Measurements from ENCODE around the gene DNAJC13. TPM values are rescaled to one million over a fixed set of nuclear protein-coding genes. Genes with fewer than 3 reads are reported as not detected.

The DNAJC13 gene
- total RNA-seq, 1 donor, result 116 TPM

GRCh38 chr3:132435911-132436425, 18.7 kb downstream of the DNAJC13 start:
- Histone ChIP-seq H3K4me3 (ENCODE audit: insufficient read depth, low read length) (no peak overlapping the region), H3K27me3 (ENCODE audit: insufficient read depth, low read length) (no peaks in the 10 kb centered on the region), H3K79me2 (ENCODE audit: insufficient read depth, low read length) (peaks cover 62% of the 10 kb centered on the region), H3K36me3 (ENCODE audit: insufficient read depth, low read length) (peaks cover 15% of the 10 kb centered on the region), H2AFZ (ENCODE audit: low read length) (no peak overlapping the region), H4K20me1 (ENCODE audit: insufficient read depth, low read length) (no peaks in the 10 kb centered on the region), H3K4me2 (ENCODE audit: insufficient read depth, low read length) (no peak overlapping the region), H3K4me1 (ENCODE audit: insufficient read depth, low read length) (peaks cover 11% of the 10 kb centered on the region), H3K9me3 (ENCODE audit: low read depth, low read length) (no peaks in the 10 kb centered on the region), H3K27ac (ENCODE audit: low read depth, low read length) (no peak overlapping the region)
- peak; percentile 23 for DNase-seq (ENCODE audit: insufficient read length, low spot score, missing footprints)
- TF ChIP-seq CTCF (IDR thresholded peaks at IDR 0.05; ENCODE audit: extremely low read depth, low read depth, low read length), result no peak

- Histone ChIP-seq H3K79me2 (ENCODE audit: insufficient read depth, low read length) (peaks cover 70% of the 10 kb centered on the region), H3K27ac (ENCODE audit: low read depth, low read length) (no peak overlapping the region), H3K4me1 (ENCODE audit: insufficient read depth, low read length) (peaks cover 25% of the 10 kb centered on the region), H4K20me1 (ENCODE audit: insufficient read depth, low read length) (no peaks in the 10 kb centered on the region), H3K27me3 (ENCODE audit: insufficient read depth, low read length) (no peaks in the 10 kb centered on the region), H3K4me2 (ENCODE audit: insufficient read depth, low read length) (no peak overlapping the region), H2AFZ (ENCODE audit: low read length) (no peak overlapping the region), H3K36me3 (ENCODE audit: insufficient read depth, low read length) (no peaks in the 10 kb centered on the region), H3K9me3 (ENCODE audit: low read depth, low read length) (no peaks in the 10 kb centered on the region), H3K4me3 (ENCODE audit: insufficient read depth, low read length) (no peak overlapping the region)
- no peak for TF ChIP-seq CTCF (IDR thresholded peaks at IDR 0.05; ENCODE audit: extremely low read depth, low read depth, low read length)
- no peak for DNase-seq (ENCODE audit: insufficient read length, low spot score, missing footprints)
Measured at GRCh38 chr3:132443421-132443820, 26.1 kb downstream of the DNAJC13 start.

- Histone ChIP-seq H3K4me2 (ENCODE audit: insufficient read depth, low read length) (peak overlapping the region; percentile 52), H4K20me1 (ENCODE audit: insufficient read depth, low read length) (no peaks in the 10 kb centered on the region), H3K36me3 (ENCODE audit: insufficient read depth, low read length) (peaks cover 3% of the 10 kb centered on the region), H3K27ac (ENCODE audit: low read depth, low read length) (peak overlapping the region; percentile 30), H3K4me1 (ENCODE audit: insufficient read depth, low read length) (peaks cover 27% of the 10 kb centered on the region), H2AFZ (ENCODE audit: low read length) (no peak overlapping the region), H3K27me3 (ENCODE audit: insufficient read depth, low read length) (no peaks in the 10 kb centered on the region), H3K4me3 (ENCODE audit: insufficient read depth, low read length) (no peak overlapping the region), H3K79me2 (ENCODE audit: insufficient read depth, low read length) (peaks cover 67% of the 10 kb centered on the region), H3K9me3 (ENCODE audit: low read depth, low read length) (no peaks in the 10 kb centered on the region)
- no peak for DNase-seq (ENCODE audit: insufficient read length, low spot score, missing footprints)
- TF ChIP-seq CTCF (IDR thresholded peaks at IDR 0.05; ENCODE audit: extremely low read depth, low read depth, low read length), result no peak
Measured at GRCh38 chr3:132444383-132444782, 27.1 kb downstream of the DNAJC13 start.

GRCh38 chr3:132445817-132446216, 28.5 kb downstream of the DNAJC13 start:
- DNase-seq (ENCODE audit: insufficient read length, low spot score, missing footprints), result no peak
- Histone ChIP-seq H3K4me1 (ENCODE audit: insufficient read depth, low read length) (peaks cover 27% of the 10 kb centered on the region), H3K36me3 (ENCODE audit: insufficient read depth, low read length) (peaks cover 5% of the 10 kb centered on the region), H3K9me3 (ENCODE audit: low read depth, low read length) (no peaks in the 10 kb centered on the region), H4K20me1 (ENCODE audit: insufficient read depth, low read length) (no peaks in the 10 kb centered on the region), H3K4me3 (ENCODE audit: insufficient read depth, low read length) (no peak overlapping the region), H3K4me2 (ENCODE audit: insufficient read depth, low read length) (no peak overlapping the region), H3K27me3 (ENCODE audit: insufficient read depth, low read length) (no peaks in the 10 kb centered on the region), H2AFZ (ENCODE audit: low read length) (no peak overlapping the region), H3K27ac (ENCODE audit: low read depth, low read length) (peak overlapping the region; percentile 1), H3K79me2 (ENCODE audit: insufficient read depth, low read length) (peaks cover 55% of the 10 kb centered on the region)
- no peak for TF ChIP-seq CTCF (IDR thresholded peaks at IDR 0.05; ENCODE audit: extremely low read depth, low read depth, low read length)

Measured in osteoblast (primary cell).